Epithelial cell of proximal tubule (primary cell): Measurements from ENCODE around the gene SNAPC4. TPM values are rescaled to one million over a fixed set of nuclear protein-coding genes. Genes with fewer than 3 reads are reported as not detected.
A peak's percentile ranks its signal among the peaks of the same experiment; 100 is the strongest.

Source experiments
- DNase-seq: peaks from one replicate; pipeline ENCODE4 v3.0.0-alpha.2; 2011; ENCODE audit warnings: low read depth
- H3K4me3 ChIP-seq: 2 replicates; pipeline ENCODE4 v1.5.1; 2011; ENCODE audit warnings: low read depth, mild to moderate bottlenecking, low read length
- total RNA-seq: library from RNA; depleted of rRNA; stranded (reverse); fragments of >200 nt; gene quantifications from 2 replicates; pipeline ENCODE4 v1.2.3, GENCODE V29; 2015
- TF ChIP-seq, protein P1 (sequence below): conservative IDR thresholded peaks from 2 replicates; pipeline ENCODE4 v1.5.1; 2012; ENCODE audit warnings: low read depth, mild to moderate bottlenecking, low read length

Gene SNAPC4
- total RNA-seq, 1 donor from 2014 or later: 22.4 TPM

DNA sequence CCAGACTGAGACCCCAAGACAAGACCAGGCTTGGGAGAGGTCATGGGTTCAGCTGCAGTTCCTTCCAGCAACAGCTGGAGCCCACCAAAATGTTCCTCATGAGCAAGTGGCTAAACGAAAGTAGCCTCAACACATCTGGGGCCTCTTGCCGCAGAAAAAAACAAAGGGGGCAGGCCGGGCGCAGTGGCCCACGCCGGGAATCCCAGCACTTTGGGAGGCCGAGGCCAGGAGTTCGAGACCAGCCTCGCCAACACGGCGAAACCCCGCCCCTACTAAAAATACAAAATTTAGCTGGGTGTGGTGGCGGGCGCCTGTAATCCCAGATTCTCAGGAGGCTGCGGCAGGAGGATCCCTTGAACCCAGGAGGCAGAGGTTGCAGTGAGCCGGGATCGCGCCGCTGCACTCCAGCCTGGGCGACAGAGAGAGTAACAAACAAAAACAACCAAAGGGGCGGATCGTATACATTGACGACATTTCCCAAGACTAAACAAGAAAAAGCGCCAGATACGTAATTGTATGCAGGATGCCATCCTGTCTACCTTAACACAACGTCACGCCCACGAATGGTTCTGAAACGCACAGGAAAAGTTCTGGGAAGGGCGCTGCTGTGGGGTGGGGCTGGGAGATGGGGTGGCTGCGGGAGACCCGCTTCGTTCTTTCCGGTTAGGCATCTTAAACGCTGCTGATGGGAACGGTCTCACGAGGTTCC lies 38.0 kb upstream of the SNAPC4 start:
- peak overlapping the region; percentile 84 for H3K4me3 ChIP-seq
- no peak for DNase-seq
- TF ChIP-seq, protein P1, sequence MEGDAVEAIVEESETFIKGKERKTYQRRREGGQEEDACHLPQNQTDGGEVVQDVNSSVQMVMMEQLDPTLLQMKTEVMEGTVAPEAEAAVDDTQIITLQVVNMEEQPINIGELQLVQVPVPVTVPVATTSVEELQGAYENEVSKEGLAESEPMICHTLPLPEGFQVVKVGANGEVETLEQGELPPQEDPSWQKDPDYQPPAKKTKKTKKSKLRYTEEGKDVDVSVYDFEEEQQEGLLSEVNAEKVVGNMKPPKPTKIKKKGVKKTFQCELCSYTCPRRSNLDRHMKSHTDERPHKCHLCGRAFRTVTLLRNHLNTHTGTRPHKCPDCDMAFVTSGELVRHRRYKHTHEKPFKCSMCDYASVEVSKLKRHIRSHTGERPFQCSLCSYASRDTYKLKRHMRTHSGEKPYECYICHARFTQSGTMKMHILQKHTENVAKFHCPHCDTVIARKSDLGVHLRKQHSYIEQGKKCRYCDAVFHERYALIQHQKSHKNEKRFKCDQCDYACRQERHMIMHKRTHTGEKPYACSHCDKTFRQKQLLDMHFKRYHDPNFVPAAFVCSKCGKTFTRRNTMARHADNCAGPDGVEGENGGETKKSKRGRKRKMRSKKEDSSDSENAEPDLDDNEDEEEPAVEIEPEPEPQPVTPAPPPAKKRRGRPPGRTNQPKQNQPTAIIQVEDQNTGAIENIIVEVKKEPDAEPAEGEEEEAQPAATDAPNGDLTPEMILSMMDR: no peak

DNA sequence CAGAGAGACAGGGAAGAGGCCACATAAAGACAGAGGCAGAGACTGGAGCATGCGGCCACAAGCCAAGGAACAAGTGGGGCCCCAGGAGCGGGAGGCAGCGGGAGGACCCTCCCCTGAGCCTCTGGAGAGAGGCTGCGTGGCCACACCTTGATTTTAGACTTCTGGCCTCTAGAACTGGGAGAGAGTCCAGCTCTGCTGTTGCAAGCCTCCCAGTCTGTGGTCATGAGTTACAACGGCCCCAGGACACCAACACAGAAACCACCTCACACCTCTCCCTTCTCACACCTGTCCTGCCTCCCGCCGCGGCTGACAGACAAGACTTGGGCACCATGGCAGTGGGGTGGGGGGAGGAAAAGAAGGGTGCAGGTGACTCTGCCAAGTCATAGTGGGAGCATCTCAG lies 37.5 kb upstream of the SNAPC4 start:
- TF ChIP-seq, protein P1: no peak
- no peak for DNase-seq
- H3K4me3 ChIP-seq: peak overlapping the region; percentile 84

DNA sequence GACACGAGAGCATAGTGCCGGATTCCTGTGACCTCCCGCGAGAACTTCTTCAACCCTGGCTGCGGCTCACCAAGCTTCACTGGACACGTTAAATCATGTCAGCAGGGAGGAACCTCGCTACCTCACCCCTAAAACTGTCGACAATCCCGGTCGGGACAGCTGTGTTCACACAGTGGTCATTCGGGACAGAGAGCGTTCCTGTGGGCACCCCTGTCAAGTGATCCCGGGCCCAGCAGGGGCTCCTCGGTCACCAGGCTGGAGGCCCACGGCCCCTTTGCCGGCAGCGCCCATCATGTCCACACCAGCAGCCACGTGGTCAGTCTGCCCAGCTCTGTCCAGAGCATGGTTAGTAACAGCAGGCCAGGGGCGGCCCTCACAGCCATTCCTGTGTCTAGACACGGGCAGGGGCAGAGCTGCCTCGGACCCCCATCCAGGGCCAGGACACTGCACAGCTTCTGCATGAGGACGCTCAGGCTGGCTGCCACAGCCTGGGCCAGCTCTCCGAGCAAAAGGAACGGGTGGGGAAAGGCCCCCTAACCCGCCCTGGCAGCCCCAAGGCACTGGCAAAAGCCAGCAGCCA lies 36.2 kb upstream of the SNAPC4 start:
- H3K4me3 ChIP-seq: no peak overlapping the region
- TF ChIP-seq, protein P1: no peak
- DNase-seq: no peak

DNA sequence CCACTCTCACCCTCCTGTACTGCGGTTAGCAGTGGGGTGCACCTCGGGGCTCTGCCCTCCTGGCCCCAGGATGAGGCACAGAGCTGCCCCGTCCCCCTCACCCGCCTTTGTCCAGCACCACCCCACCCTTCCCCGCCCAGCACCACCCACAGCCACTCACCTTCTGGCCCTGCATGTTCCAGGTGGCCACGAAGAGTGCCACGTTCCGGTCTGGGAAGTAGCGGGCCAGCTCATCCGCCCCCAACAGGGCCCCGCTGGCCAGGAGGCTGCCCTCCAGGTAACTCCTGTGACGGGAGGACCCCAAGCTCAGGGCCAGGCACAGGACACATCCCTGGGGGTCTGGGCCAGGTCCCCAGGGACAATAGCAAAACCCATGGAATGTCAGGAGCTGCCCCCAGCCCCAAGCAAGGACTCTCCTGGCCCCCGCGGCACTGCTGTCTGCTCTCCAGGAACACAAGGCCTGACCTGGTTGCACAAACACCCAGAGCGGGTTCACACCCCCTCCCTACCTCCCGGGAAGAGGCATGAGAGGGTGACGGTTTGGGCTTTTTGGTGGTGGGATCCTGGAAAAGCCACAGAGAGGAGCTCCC lies 34.7 kb upstream of the SNAPC4 start:
- H3K4me3 ChIP-seq: no peak overlapping the region
- no peak for DNase-seq
- TF ChIP-seq, protein P1: no peak

DNA sequence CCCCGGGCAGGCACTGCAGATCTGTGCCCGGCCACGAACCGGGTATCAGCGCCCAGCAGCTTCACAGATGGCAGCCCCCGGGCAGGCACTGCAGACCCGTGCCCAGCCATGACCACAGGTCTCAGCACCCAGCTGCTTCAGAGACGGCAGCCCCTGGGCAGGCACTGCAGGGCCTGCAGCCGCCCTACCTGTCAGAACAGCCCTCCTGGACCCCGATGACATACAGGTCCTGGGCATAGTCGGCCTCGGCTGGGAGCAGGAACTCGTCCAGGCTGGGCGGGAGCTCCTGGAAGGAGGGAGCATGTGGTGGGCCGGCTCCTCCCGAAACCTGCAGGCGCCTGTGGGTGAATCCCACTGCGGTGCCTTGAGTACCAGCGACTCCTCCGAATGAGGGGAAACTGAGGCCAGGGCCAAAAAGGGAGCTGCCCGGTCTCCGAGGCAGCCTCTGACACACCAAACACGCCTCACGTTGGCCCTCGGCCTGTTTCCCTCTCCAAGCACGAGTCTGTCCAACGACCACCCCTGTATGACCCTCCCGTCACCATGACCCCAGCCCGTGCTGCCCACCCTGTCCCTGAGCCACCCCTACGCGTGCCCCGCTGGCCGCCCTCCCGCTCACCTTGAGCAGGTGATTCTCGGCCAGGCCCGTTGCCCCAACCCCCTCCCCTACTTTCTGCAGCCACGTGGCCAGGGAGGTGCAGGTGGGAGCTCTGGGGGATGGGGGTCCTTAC lies 34.0 kb upstream of the SNAPC4 start:
- TF ChIP-seq, protein P1: no peak
- no peak for DNase-seq
- no peak overlapping the region for H3K4me3 ChIP-seq

DNA sequence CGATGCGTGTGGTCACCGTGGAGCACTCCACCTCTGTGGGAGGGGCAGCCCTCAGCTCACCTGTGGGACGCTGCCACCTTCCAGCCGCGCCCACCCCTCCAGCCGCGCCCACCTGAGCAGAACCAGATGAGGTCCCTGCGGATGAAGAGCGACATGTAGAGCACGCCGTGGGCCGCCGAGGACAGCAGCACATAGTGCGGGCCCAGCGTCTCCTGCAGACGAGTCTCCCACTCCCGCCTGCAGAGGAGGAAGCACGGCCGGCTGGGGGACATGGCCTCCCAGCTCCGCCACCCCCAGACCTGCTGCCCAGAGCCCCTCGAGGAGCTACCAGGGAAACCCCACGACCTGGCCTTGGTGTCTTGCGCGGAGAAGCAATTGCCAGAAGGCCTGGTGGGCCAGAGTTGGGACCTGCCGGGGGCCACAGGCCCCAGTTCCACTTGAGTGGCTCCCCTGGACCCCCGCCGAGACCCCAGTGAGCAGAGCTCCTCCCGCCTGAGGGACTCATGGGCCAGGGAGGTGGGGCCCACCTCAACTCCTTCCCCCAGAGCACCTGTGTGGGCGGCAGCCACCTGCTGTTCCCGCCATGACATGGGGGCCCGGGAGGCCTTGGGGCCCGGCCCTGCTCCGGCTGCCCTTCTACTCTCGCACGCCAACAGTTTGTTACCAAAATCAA lies 33.2 kb upstream of the SNAPC4 start:
- DNase-seq: no peak
- no peak overlapping the region for H3K4me3 ChIP-seq
- TF ChIP-seq, protein P1: no peak
